Brain microvascular endothelial cell (primary cell): ENCODE measurements around the gene CCT2.
A peak's percentile ranks its signal among the peaks of the same experiment; 100 is the strongest.

Source experiments
- DNase-seq: peaks from one replicate; pipeline ENCODE4 v3.0.0-alpha.2; 2020
- H3K27ac ChIP-seq: fragments of 250-450 bp; sonication (Bioruptor Pico); 2 replicates; pipeline ENCODE4 v1.5.1; 2020; ENCODE audit warnings: mild to moderate bottlenecking, moderate library complexity
- H3K27me3 ChIP-seq: fragments of 250-450 bp; sonication (Bioruptor Pico); replicated peaks from 2 replicates; pipeline ENCODE4 v1.5.1; 2020; ENCODE audit warnings: mild to moderate bottlenecking
- H3K36me3 ChIP-seq: fragments of 250-450 bp; sonication (Bioruptor Pico); replicated peaks from 2 replicates; pipeline ENCODE4 v1.5.1; 2020; ENCODE audit warnings: mild to moderate bottlenecking
- H3K4me3 ChIP-seq: 2 replicates; pipeline ENCODE4 v1.5.1; 2011; ENCODE audit warnings: low read depth, mild to moderate bottlenecking, control low read depth, low read length, moderate library complexity
- CTCF ChIP-seq: IDR thresholded peaks from 2 replicates; pipeline ENCODE4 v1.5.1; 2011; ENCODE audit warnings: low read depth, mild to moderate bottlenecking, moderate library complexity, low read length, control low read depth, inconsistent platforms; ENCODE audit errors: missing control alignments
- in situ Hi-C: cut with HindIII; loops from 2 replicates; pipeline ENCODE4 v1.10.0; 2017; ENCODE audit warnings: low sequenced_read_pairs, low pct_ligation_motif_present

CCT2 gene

GRCh38 chr12:69563166-69563762, 22.0 kb upstream of the CCT2 start:
- no peaks in the 10 kb centered on the region for H3K27me3 ChIP-seq
- no peak for TF ChIP-seq CTCF
- no peak for DNase-seq
- in situ Hi-C loops: no loop called here
- peaks cover 10% of the 10 kb centered on the region for H3K36me3 ChIP-seq
- no peak overlapping the region for H3K27ac ChIP-seq
- no peak overlapping the region for H3K4me3 ChIP-seq

GRCh38 chr12:69566603-69567002, 18.7 kb upstream of the CCT2 start:
- H3K36me3 ChIP-seq: peaks cover 20% of the 10 kb centered on the region
- in situ Hi-C loops: no loop called here
- H3K27me3 ChIP-seq: no peaks in the 10 kb centered on the region
- no peak overlapping the region for H3K27ac ChIP-seq
- peak; percentile 18 for TF ChIP-seq CTCF
- no peak overlapping the region for H3K4me3 ChIP-seq
- no peak for DNase-seq

DNA sequence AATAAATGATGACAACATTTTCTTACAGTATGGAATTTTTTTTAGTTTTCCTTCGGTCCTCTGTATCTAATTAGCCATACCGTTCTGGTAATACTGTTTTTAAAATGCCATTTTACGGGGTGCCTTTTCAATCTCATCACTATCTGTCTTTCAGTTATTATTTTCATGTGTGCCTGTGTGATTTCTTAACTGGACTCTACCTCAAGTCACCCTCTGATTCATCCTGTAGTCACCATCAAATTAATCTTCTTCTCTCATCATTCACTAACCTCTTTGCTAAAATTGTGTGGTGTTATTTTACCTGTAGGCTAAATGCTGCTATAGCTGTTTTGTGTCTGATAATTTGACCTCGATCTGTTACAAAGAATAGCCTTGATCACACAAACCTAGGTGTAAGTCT, 16.0 kb upstream of the CCT2 start:
- in situ Hi-C loops: no loop called here
- no peak for DNase-seq
- no peaks in the 10 kb centered on the region for H3K27me3 ChIP-seq
- peaks cover 32% of the 10 kb centered on the region for H3K36me3 ChIP-seq
- no peak overlapping the region for H3K4me3 ChIP-seq
- no peak for TF ChIP-seq CTCF
- H3K27ac ChIP-seq: no peak overlapping the region

DNA sequence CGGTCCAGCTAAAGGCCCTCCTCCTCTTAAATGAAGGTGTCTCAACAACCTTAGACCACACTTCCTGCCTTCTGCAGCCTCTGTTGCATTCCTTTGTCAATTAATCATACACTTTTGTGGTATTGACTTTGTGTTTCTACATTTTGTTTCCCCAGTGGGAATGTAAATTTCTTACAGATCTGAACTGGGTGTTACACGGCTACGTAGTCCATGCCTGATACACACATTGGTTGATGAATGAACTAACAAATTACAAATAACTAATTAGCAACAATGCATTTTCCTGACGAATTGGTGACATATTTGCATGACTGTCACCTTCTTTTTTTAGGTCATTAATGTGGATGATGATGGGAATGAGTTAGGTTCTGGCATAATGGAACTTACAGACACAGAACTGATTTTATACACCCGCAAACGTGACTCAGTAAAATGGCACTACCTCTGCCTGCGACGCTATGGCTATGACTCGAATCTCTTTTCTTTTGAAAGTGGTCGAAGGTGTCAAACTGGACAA, 15.2 kb upstream of the CCT2 start:
- no peak for DNase-seq
- Histone ChIP-seq H3K27ac (no peak overlapping the region), H3K36me3 (peaks cover 36% of the 10 kb centered on the region), H3K4me3 (no peak overlapping the region), H3K27me3 (no peaks in the 10 kb centered on the region)
- no peak for TF ChIP-seq CTCF
- in situ Hi-C loops: no loop called here

GRCh38 chr12:69570545-69571399, 14.5 kb upstream of the CCT2 start:
- Histone ChIP-seq H3K27me3 (no peaks in the 10 kb centered on the region), H3K4me3 (no peak overlapping the region), H3K36me3 (peaks cover 38% of the 10 kb centered on the region), H3K27ac (no peak overlapping the region)
- in situ Hi-C loops: no loop called here
- peak; percentile 87 for TF ChIP-seq CTCF
- peak; percentile 64 for DNase-seq
